Measurements from ENCODE around the gene ZNF20. TPM values are rescaled to one million over a fixed set of nuclear protein-coding genes. Genes with fewer than 3 reads are reported as not detected.

ZNF20 gene
- total RNA-seq, 5 donors from 2014 or later (not counting 1 experiment from before 2014, with no cell fraction given), result 2.2 to 8.8 (median 6.0) TPM; not detected in 1

- H3K4me3 Mint-ChIP-seq, result no peak overlapping the region
- ChIA-PET CTCF (no interaction called here), POLR2A (no interaction called here)
- no CpG with 5 or more reads among the region's 2 CpGs for WGBS (ENCODE audit: insufficient coverage)
- H3K36me3 ChIP-seq (ENCODE audit: control insufficient read depth in 2 of 2, extremely low read depth in 1 of 2, insufficient read depth in 1 of 2, low read length in 1 of 2), result no peaks in the 10 kb centered on the region
- no peaks in the 10 kb centered on the region for H3K4me1 Mint-ChIP-seq
- peaks cover 10% of the 10 kb centered on the region for H3K36me3 Mint-ChIP-seq
- no peak overlapping the region for H3K27ac ChIP-seq (ENCODE audit: low read length)
- no peak overlapping the region for H3K27ac Mint-ChIP-seq
- no peak for ATAC-seq (replicated peaks in 1 of 4)
- H3K9me3 ChIP-seq, result no peaks in the 10 kb centered on the region
- H3K27me3 Mint-ChIP-seq, result no peaks in the 10 kb centered on the region
- peaks cover 0 to 2% of the 10 kb centered on the region in 2 experiments for H3K27me3 ChIP-seq (replicated peaks in 1 of 2; ENCODE audit: control insufficient read depth in 2 of 2, extremely low read depth in 1 of 2, insufficient read depth in 2 of 2, low read length in 1 of 2)
- peak in 5 of 35 experiments; percentile 2 to 43 (median 4) for DNase-seq
- H3K4me1 ChIP-seq (ENCODE audit: control insufficient read depth in 1 of 2, extremely low read depth in 1 of 2, insufficient read depth in 2 of 2, low read length in 2 of 2), result no peaks in the 10 kb centered on the region
- no peak overlapping the region for H3K4me3 ChIP-seq (ENCODE audit: control insufficient read depth in 1 of 2, extremely low read depth in 1 of 2, low read length in 1 of 2)
- H3K9me3 Mint-ChIP-seq, result peaks cover 0 to 9% (median 8%) of the 10 kb centered on the region in 3 donors
These were observed 13.4 kb downstream of the ZNF20 start for GRCh38 chr19:12126707-12127106.

GRCh38 chr19:12117201-12117970 lies 22.8 kb downstream of the ZNF20 start:
- Mint-ChIP-seq H3K36me3 (peaks cover 6% of the 10 kb centered on the region), H3K4me1 (no peaks in the 10 kb centered on the region), H3K27me3 (no peaks in the 10 kb centered on the region), H3K27ac (no peak overlapping the region), H3K4me3 (no peak overlapping the region), H3K9me3 (peaks cover 0 to 16% (median 13%) of the 10 kb centered on the region in 3 donors)
- DNase-seq (no peak), ATAC-seq (replicated peaks in 1 of 4) (no peak)
- Histone ChIP-seq H3K4me3 (ENCODE audit: control insufficient read depth in 1 of 2, extremely low read depth in 1 of 2, low read length in 1 of 2) (no peak overlapping the region), H3K4me1 (ENCODE audit: control insufficient read depth in 1 of 2, extremely low read depth in 1 of 2, insufficient read depth in 2 of 2, low read length in 2 of 2) (no peaks in the 10 kb centered on the region), H3K36me3 (ENCODE audit: control insufficient read depth in 2 of 2, extremely low read depth in 1 of 2, insufficient read depth in 1 of 2, low read length in 1 of 2) (no peaks in the 10 kb centered on the region), H3K9me3 (no peaks in the 10 kb centered on the region), H3K27me3 (replicated peaks in 1 of 2; ENCODE audit: control insufficient read depth in 2 of 2, extremely low read depth in 1 of 2, insufficient read depth in 2 of 2, low read length in 1 of 2) (peaks cover 0 to 3% of the 10 kb centered on the region in 2 experiments), H3K27ac (ENCODE audit: low read length) (no peak overlapping the region)
- ChIA-PET CTCF (no interaction called here), POLR2A (no interaction called here)
- 93% methylated on average over 13 of the region's 33 CpGs for WGBS (ENCODE audit: insufficient coverage)

- Histone ChIP-seq H3K4me1 (ENCODE audit: control insufficient read depth in 1 of 2, extremely low read depth in 1 of 2, insufficient read depth in 2 of 2, low read length in 2 of 2) (no peaks in the 10 kb centered on the region), H3K27ac (ENCODE audit: low read length) (no peak overlapping the region), H3K27me3 (replicated peaks in 1 of 2; ENCODE audit: control insufficient read depth in 2 of 2, extremely low read depth in 1 of 2, insufficient read depth in 2 of 2, low read length in 1 of 2) (peaks cover 0 to 3% of the 10 kb centered on the region in 2 experiments), H3K36me3 (ENCODE audit: control insufficient read depth in 2 of 2, extremely low read depth in 1 of 2, insufficient read depth in 1 of 2, low read length in 1 of 2) (no peaks in the 10 kb centered on the region), H3K9me3 (peaks cover 4% of the 10 kb centered on the region), H3K4me3 (ENCODE audit: control insufficient read depth in 1 of 2, extremely low read depth in 1 of 2, low read length in 1 of 2) (no peak overlapping the region)
- WGBS (ENCODE audit: insufficient coverage), result 96% methylated on average over 3 of the region's 5 CpGs
- no peak overlapping the region for H3K27ac Mint-ChIP-seq
- no peak overlapping the region for H3K4me3 Mint-ChIP-seq
- H3K27me3 Mint-ChIP-seq, result no peaks in the 10 kb centered on the region
- H3K36me3 Mint-ChIP-seq, result peaks cover 10% of the 10 kb centered on the region
- POLR2A ChIA-PET, result no interaction called here
- CTCF ChIA-PET, result no interaction called here
- DNase-seq (no peak), ATAC-seq (replicated peaks in 1 of 4) (no peak)
- peaks cover 0 to 21% (median 21%) of the 10 kb centered on the region in 3 donors for H3K9me3 Mint-ChIP-seq
- no peaks in the 10 kb centered on the region for H3K4me1 Mint-ChIP-seq
These were observed 27.0 kb downstream of the ZNF20 start for GRCh38 chr19:12113121-12113520.

GRCh38 chr19:12112701-12113100 lies 27.4 kb downstream of the ZNF20 start:
- CTCF ChIA-PET, result no interaction called here
- ATAC-seq (replicated peaks in 1 of 4) (no peak), DNase-seq (no peak)
- Histone ChIP-seq H3K4me3 (ENCODE audit: control insufficient read depth in 1 of 2, extremely low read depth in 1 of 2, low read length in 1 of 2) (no peak overlapping the region), H3K27me3 (replicated peaks in 1 of 2; ENCODE audit: control insufficient read depth in 2 of 2, extremely low read depth in 1 of 2, insufficient read depth in 2 of 2, low read length in 1 of 2) (peaks cover 0 to 3% of the 10 kb centered on the region in 2 experiments), H3K36me3 (ENCODE audit: control insufficient read depth in 2 of 2, extremely low read depth in 1 of 2, insufficient read depth in 1 of 2, low read length in 1 of 2) (no peaks in the 10 kb centered on the region), H3K9me3 (peaks cover 4% of the 10 kb centered on the region), H3K4me1 (ENCODE audit: control insufficient read depth in 1 of 2, extremely low read depth in 1 of 2, insufficient read depth in 2 of 2, low read length in 2 of 2) (no peaks in the 10 kb centered on the region), H3K27ac (ENCODE audit: low read length) (no peak overlapping the region)
- H3K27me3 Mint-ChIP-seq, result no peaks in the 10 kb centered on the region
- H3K27ac Mint-ChIP-seq, result no peak overlapping the region
- no peaks in the 10 kb centered on the region for H3K4me1 Mint-ChIP-seq
- WGBS (ENCODE audit: insufficient coverage), result no CpG with 5 or more reads among the region's 8 CpGs
- peaks cover 10% of the 10 kb centered on the region for H3K36me3 Mint-ChIP-seq
- H3K9me3 Mint-ChIP-seq, result peaks cover 0 to 21% (median 21%) of the 10 kb centered on the region in 3 donors
- POLR2A ChIA-PET, result no interaction called here
- no peak overlapping the region for H3K4me3 Mint-ChIP-seq

- Histone ChIP-seq H3K4me1 (ENCODE audit: control insufficient read depth in 1 of 2, extremely low read depth in 1 of 2, insufficient read depth in 2 of 2, low read length in 2 of 2) (no peaks in the 10 kb centered on the region), H3K4me3 (ENCODE audit: control insufficient read depth in 1 of 2, extremely low read depth in 1 of 2, low read length in 1 of 2) (no peak overlapping the region), H3K9me3 (peaks cover 4% of the 10 kb centered on the region), H3K27me3 (replicated peaks in 1 of 2; ENCODE audit: control insufficient read depth in 2 of 2, extremely low read depth in 1 of 2, insufficient read depth in 2 of 2, low read length in 1 of 2) (no peaks in the 10 kb centered on the region), H3K27ac (ENCODE audit: low read length) (no peak overlapping the region), H3K36me3 (ENCODE audit: control insufficient read depth in 2 of 2, extremely low read depth in 1 of 2, insufficient read depth in 1 of 2, low read length in 1 of 2) (no peaks in the 10 kb centered on the region)
- no peak overlapping the region for H3K4me3 Mint-ChIP-seq
- ATAC-seq (replicated peaks in 1 of 4) (no peak), DNase-seq (no peak)
- WGBS (ENCODE audit: insufficient coverage), result 100% methylated on average over 2 of the region's 8 CpGs
- POLR2A ChIA-PET, result no interaction called here
- CTCF ChIA-PET, result no interaction called here
- H3K36me3 Mint-ChIP-seq, result peaks cover 10% of the 10 kb centered on the region
- no peak overlapping the region for H3K27ac Mint-ChIP-seq
- H3K9me3 Mint-ChIP-seq, result peaks cover 0 to 21% (median 21%) of the 10 kb centered on the region in 3 donors
- H3K27me3 Mint-ChIP-seq, result no peaks in the 10 kb centered on the region
- H3K4me1 Mint-ChIP-seq, result no peaks in the 10 kb centered on the region
These were observed 28.1 kb downstream of the ZNF20 start for GRCh38 chr19:12111943-12112637.

GRCh38 chr19:12111176-12111575 lies 29.0 kb downstream of the ZNF20 start:
- POLR2A ChIA-PET, result no interaction called here
- Mint-ChIP-seq H3K27ac (no peak overlapping the region), H3K4me1 (no peaks in the 10 kb centered on the region), H3K36me3 (peaks cover 10% of the 10 kb centered on the region), H3K9me3 (peaks cover 0 to 22% (median 21%) of the 10 kb centered on the region in 3 donors), H3K4me3 (no peak overlapping the region), H3K27me3 (no peaks in the 10 kb centered on the region)
- Histone ChIP-seq H3K27ac (ENCODE audit: low read length) (no peak overlapping the region), H3K9me3 (peaks cover 4% of the 10 kb centered on the region), H3K36me3 (ENCODE audit: control insufficient read depth in 2 of 2, extremely low read depth in 1 of 2, insufficient read depth in 1 of 2, low read length in 1 of 2) (no peaks in the 10 kb centered on the region), H3K27me3 (replicated peaks in 1 of 2; ENCODE audit: control insufficient read depth in 2 of 2, extremely low read depth in 1 of 2, insufficient read depth in 2 of 2, low read length in 1 of 2) (no peaks in the 10 kb centered on the region), H3K4me3 (ENCODE audit: control insufficient read depth in 1 of 2, extremely low read depth in 1 of 2, low read length in 1 of 2) (no peak overlapping the region), H3K4me1 (ENCODE audit: control insufficient read depth in 1 of 2, extremely low read depth in 1 of 2, insufficient read depth in 2 of 2, low read length in 2 of 2) (no peaks in the 10 kb centered on the region)
- DNase-seq (no peak), ATAC-seq (replicated peaks in 1 of 4) (no peak)
- CTCF ChIA-PET, result no interaction called here
- no CpG with 5 or more reads among the region's 2 CpGs for WGBS (ENCODE audit: insufficient coverage)
